Activated CD4-positive, alpha-beta T cell treated with anti-CD3 and anti-CD28 coated beads, Interleukin-2, amount 50 U/mL, for 24 hours (primary cell): ENCODE measurements around the gene OR6N2.

Experiments used
- DNase-seq, 2 donors: peaks; one replicate each; pipeline ENCODE4 v3.0.0-alpha.2; 2020; ENCODE audit warnings: low read depth in 1 of 2, low spot score in 1 of 2

OR6N2 gene, protein sequence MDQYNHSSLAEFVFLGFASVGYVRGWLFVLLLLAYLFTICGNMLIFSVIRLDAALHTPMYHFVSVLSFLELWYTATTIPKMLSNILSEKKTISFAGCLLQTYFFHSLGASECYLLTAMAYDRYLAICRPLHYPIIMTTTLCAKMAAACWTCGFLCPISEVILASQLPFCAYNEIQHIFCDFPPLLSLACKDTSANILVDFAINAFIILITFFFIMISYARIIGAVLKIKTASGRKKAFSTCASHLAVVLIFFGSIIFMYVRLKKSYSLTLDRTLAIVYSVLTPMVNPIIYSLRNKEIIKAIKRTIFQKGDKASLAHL

DNA sequence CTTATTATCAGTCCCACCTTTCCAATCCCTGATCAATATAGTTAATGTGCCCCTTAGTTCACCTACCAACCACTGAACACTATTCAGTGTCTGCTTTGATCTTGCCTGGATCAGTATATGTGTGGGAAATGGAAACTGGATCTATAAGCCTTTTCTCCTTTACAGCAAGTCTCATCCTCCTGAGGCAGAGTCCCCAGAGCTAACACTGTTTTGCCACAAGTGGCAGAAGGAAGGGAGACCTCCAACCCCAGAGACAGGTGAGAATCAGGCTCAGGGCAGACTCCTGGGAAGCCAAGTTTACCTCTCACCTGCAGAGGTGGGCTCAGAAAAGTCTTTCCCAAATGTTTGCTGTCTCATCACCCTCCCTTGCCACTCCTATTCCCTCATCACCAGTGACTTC is at the start of gene OR6N2:
Gene OR6N2 (minus strand): TSS at position 101 of the 400 bp plus-strand sequence. CDS start 3,569 bp downstream, outside the sequence.
- DNase-seq: no peak

DNA sequence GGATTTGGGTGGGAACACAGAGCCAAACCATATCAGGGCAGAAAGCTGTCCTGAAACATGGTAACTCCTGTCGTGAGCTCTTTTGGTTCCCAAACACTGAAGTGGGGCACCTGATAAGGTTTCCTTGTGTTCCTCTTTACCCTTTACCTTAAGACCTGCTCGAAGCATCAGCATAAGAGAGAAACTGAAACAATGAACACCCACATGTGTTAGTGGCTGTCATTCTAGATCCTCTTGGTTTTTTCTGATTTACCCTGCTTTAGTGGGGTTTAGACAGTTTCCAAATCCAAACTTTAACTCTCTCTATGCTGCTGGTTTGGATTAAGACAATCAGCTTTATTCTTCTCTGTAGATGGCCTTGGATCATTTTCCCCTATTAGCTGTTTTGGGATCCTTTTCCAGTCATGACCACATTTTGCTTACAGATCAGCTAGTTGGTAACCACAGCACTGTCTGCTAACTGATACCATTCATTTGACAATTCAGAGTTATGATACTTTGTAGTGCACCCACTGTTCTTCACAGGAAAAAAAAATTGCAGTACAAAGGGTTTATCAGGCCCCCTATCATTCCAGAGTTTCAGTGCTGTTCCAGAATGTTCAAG is 49.2 kb upstream of the OR6N2 start:
- DNase-seq: no peak

DNA sequence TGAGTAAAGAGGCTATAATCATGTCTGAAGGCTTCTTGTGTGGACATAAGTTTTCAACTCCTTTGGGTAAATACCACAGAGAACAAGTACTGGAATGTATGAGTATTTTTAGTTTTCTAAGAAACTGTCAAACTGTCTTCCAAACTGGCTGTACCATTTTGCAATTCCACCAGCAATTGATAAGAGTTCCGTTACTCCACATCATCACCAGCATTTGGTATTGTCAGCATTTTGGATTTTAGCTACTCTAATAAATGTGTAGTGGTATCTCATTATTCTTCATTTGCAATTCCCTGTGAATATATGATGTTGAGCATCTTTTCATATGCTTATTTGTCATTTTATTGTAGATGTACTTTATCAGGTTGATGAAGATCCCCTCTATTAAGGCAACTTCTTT is 40.7 kb upstream of the OR6N2 start:
- DNase-seq: no peak

DNA sequence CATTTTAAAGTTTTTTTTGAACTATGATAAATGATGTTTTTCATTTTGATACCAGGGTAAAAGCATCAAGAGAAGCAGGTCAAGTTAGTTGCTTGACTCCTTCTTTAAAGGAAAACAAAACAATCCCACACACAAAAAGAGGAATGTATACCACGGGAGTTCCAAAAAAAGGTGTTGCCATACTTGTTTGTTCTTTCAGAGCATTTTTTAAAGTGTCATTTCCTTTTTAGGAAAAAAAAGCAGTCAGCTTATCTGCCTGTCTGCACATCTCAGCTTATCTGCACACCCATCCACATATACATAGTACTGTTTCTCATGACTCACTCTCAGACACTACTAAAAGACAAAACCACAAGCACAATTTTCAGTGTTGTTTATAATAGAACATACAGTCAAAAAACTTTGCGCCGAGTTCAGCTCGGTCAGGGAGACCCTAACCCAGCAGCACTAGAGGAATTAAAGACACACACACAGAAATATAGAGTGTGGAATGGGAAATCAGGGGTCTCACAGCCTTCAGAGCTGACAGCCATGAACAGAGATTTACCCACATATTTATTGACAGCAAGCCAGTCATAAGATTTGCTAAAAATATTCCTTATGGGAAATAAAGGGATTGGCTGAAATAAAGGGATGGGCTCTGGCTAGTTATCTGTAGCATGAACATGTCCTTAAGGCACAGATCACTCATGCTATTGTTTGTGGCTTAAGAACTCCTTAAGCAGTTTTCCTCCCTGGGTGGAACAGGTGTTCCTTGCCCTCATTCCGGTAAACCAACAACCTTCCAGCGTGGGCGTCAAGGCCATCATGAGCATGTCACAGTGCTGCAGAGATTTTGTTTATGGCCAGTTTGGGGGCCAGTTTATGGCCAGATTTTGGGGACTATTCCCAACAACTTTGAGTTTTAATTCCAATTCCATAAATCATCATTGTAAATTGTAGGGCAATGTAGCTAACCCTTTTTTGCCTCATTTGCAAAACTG is 38.7 kb upstream of the OR6N2 start:
- DNase-seq: peak in 1 of 2 donors; percentile 16

DNA sequence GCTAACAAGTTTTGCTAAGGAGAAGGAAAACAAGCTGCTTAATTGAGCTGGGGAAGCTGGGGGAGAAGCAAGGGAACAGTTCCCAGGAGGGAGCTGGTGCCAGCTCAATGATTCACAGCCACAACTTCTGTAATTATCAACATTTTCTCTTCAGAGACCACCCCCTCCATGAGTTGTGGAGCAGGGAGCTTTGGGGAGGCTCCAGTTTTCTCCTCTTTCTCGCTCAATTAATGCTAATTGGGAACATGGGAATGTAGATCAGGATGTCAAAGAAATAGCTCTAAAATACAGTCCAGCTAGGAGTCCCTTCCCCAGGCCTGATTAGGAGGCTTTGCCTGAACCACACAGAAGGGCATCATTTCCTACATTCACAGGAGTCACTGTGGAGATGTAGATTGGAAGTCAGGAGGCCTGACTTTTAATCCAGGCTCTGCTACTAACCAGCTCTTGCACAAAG is 38.0 kb upstream of the OR6N2 start:
- DNase-seq: no peak

DNA sequence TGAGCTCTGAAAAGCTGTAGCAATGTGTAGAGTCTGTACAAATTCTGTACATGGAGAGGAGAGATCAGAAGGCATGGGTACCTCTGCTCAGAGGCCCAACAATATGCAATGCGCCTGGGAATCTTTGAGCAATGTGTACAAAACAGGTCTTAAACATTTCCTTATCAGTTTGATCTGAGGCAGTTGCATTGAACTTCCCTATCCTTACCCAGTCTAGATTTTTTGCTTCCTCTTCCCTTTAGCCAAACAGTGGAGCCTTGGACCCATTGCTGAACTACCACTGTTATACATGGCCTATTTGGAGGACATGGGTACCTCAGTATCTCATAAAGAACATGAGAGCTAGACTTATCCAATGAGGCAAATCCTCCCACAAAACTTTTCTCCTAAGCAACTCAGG is 37.6 kb upstream of the OR6N2 start:
- DNase-seq: no peak

DNA sequence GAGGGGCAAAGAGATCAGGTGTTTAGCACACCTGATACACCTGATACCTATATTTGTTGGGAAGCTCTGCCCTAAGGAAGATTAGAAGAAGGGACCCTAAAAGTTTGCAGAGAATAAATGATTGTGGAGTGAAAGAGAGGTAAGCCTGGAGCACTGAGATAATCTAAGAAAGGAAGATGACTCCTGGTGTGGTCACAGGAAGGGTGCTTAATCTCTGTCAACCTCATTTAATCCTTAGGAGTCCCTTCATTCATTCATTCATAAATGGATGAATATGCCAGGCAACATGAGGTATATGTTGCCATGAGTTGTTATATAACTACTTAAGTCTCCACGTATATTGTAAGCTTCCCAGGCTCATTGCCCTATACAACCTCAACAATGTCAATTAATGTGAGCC is 34.0 kb upstream of the OR6N2 start:
- no peak for DNase-seq

DNA sequence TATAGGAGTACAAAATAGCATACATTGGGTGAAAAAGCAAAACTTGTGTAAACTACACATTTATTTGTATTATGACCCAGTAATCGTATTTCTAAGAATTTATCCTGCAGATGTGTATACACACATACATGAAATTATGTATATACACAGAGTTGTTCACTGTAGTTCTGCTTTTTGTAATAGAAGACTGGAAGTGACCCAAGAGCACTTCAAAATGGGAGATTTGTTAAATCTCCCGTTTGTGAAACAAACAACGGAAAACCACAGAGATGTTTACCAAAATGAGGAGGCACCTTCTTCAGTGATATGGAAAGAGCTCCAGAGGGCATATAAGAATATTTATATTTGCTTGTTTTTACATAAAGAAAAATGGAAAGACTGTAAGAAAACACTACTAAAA is 32.2 kb upstream of the OR6N2 start:
- no peak for DNase-seq

DNA sequence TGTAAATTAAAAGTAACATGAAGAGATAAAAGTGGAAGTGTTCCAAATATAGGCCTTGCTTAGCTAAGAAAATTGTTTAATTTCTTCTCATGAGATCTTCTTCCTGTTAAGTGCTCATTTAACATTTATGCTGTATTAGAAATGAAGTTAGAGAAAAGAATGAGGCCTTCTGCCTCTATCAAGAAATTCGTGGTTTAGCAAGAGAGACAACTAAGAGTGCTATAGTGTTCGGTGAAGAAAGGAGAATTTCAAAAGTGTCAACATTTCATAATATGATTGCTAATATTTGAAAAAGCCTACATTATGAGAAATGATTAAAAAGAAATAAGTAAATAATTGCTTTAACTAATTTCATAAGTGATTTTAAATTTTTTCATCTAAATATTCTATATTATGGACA is 31.3 kb upstream of the OR6N2 start:
- no peak for DNase-seq

DNA sequence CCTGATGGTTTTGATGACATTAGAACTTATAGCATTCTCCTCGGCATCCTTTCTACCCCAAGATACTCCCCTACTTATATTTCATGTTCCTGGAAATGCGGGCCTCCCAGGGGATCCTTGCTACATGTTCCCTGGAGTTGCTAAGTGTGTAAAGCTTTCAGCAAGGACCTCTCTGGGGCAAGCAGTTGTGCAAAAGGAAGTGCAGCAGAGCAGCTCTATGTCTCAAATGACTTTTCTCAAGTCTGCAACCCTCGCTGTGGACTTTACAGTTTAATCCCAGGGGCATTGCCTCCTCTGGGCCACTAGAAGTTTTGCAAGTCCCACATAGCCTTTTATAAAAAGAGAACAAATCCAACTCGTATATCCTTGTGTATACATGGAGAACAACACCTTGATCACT is 29.3 kb upstream of the OR6N2 start:
- DNase-seq: no peak

DNA sequence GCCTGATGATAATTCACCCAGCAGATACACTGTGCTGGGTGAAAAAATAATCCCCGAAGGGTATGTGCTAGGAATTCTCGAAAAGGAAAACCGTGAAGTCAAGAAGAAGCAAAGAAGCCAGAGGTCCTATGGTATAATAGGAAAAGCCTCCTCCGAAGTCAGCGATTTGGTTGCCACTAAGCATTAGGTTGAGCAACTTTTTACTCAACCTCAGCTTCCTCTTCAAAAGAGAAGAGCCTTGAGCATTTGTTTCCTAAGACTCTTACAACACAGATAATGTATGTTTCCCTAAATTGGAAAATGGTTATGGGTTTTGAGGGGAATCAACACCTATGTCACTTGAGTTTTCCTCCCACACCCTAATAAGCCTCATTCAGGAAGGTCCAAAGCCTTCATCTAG is 28.9 kb upstream of the OR6N2 start:
- DNase-seq: no peak

DNA sequence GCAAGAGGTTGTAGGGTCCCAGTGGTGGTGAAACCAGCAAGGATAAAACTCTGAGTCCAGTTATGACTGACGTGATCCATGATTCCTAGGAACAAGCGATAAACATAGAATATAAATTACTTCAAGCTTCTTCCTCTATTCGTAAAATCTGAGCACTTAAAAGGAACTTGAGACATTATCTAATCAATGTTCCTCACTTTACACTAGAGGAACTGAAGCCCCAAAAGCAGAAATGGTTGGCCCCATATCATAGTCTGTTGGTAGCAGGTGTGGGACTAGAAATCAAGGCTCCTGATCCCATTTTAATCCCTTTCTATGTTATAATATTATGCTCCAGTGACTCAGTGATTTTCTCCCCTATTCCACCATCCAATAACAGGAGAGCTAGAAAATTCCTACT is 28.3 kb upstream of the OR6N2 start:
- DNase-seq: no peak

DNA sequence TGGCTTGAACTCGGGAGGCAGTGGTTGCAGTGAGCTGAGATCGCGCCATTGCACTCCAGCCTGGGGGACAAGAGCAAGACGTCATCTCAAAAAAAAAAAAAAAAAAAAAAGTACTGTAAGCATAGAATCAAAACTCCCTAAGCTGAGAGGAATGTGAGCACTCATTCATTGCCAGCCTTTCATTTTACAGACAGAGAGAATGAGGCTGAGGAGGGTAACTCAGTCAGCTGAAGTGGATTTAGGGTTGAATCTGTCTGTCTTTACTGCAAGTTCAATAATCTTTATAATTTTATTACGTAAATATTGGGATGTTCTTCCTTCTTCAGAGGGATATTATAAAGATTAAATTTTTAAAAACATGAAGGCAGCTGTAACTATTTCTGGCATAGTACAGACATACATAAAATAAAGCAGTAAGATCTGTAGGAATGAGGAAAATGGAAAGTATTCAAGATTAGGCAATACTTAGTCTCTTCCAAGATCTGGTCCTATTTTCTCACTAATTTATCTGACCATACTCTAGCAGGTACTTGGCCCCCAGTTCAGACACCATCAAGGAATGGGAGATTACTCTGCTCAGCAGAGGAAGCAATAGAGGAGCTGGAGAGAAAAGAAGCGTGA is 26.0 kb upstream of the OR6N2 start:
- DNase-seq: no peak

DNA sequence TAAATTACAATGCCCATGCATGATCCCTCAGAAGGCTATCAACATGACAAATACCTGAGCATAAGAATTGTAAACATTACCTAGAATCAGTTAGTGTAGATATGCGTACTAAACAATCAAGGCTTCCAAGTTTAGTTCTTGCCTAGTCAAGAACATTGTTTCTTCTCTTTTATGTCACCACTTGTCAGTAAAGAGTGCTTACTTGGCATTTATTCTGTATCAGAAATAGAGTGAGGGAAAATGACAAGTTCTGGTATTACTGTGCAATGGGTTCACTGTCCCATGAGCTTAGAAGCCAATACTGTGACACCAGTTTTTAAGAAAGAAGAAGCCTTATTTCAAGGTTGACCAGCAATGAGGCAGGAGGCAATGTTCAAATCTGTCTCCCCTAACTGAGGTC is 22.7 kb upstream of the OR6N2 start:
- no peak for DNase-seq

DNA sequence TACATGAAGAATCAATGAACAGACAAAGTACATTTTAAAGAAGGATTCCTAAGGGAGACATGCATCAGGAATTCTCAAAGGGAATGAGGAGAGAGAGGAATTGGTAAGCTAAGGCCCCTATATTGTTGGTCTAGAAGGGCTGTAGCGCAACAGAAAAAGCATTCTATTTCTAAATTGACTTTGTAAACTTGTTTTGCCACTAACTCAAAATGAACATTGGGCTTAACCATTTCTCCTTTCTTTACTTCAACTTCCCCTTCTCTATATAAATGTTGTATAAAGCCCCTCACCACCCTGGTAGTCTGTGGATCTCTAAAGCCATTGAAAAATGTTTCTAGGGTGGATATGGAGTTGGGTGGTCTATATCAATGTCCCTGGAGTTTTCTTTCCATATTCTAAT is 20.4 kb upstream of the OR6N2 start:
- no peak for DNase-seq

DNA sequence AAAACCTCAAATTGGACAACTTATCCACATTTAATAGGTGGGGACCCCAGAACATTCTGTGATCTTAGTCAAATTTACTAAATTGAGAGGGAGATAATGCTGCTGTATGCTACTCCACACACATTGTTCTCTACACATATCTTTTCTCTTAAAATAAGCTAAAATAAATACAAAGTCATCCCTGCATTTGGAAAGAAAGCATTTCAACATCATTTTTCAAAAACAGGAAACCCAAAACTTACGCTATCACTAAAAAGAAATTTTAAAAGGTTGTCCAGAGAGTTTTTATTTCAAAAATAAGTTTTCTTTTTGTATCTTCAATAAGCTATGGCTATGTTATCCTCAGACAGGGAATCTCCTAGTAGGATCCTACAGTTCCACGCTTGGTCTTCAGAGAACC is 19.5 kb upstream of the OR6N2 start:
- no peak for DNase-seq

DNA sequence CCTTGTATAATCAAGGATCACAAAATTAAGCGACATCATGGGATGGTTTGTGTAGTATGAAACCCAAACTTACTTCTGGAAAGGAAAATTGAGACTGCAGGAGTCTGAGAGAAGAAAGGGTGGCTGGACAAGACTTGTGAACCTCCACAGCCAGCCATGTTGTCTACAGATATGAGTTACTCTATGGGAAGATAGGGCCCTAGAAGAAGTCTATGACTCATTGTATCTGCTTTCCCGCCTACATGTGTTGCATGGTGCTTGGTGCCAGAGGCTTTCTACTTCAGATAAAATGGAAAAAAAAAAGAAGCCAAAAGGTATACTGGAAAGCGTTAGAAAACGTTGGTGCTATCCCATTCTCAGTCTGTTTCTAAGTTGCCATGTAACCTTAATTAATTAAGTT is 18.7 kb upstream of the OR6N2 start:
- DNase-seq: peak in 1 of 2 donors; percentile 22

DNA sequence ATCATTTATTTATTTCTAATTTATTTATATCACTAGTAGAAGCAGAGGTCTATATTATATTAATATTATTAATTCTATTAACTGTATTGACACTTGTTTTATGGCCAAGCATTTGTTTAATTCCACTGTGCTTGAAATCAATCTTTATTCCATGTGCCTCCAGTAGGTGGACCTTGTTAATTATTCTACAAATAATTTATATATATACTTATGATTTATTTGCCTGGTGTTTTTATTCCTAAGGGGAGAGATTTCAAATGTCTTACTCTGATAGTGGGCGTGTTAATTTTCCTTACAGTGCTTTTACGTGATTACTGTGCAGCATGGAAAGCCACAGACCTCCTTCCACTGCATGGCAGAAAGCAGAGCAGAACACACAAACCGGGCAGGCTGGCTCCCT is 17.5 kb upstream of the OR6N2 start:
- DNase-seq: no peak

DNA sequence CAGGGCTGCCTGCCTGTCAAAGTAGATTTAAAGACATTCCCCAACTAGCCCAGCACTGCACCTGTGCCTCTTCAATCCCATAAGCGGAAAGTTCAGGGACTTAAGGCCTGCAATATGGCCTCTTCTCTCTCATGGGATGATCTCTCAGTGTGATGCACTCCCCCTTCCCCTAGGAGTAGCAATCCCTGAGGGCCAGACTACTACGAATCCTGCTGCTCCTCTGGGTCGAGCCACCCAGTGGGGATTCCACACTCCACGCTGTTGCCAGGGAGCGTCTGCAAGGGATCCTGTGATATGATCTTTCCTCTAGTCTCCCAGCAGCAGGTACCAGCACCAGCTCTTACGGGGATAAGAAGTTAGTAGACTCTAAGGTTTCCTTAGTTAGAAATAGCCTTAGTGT is 13.2 kb upstream of the OR6N2 start:
- DNase-seq: no peak

DNA sequence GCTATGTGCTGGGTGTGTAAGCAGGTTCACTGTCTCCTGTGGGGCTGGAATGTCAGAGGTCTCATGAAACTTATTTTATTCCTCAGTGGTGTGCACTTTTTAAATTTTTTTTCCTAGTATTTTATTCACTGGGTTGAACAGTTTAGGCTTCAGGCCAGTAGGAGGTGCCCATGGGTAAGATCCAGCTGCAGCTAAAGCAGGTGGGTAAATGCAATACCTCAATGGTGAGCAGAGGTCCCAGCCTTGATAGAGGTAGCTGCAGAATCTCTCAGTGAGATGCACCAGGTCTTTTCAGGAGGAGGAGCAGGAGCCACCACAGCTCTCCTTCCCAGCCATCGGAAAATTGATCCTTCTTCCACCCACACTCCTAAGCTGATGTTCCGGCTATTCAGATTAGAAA is 12.6 kb upstream of the OR6N2 start:
- DNase-seq: peak in 1 of 2 donors; percentile 3
